ENCODE data around the gene PDE4B.

PDE4B gene

DNA sequence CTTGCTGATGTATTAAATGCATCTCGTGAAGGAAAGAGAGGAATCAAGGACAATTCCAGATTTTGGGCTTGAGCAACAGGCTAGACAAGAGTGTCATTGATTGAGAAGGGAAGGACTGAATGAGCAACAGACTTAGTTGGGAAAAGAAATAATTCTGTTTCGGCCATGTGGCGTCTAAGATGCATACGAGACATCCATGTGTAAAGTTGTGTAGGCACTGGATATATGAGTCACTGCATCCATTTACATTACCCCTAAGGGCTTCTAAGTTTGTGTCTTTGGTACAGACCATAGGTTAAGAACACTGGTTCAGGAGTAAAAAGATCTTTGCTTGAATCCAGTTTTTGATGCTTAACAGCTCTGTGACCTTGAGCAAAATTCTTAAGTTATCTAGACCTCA lies 434.3 kb downstream of the PDE4B start:
- no peak for TF ChIP-seq CTCF (IDR thresholded peaks at IDR 0.05; ENCODE audit: low read depth, low read length)
- H3K4me3 ChIP-seq (ENCODE audit: low read depth, low read length): no peak overlapping the region
- DNase-seq: no peak
- no peaks in the 10 kb centered on the region for H3K4me1 ChIP-seq
- no peaks in the 10 kb centered on the region for H3K27me3 ChIP-seq
- no peaks in the 10 kb centered on the region for H3K9me3 ChIP-seq
- H3K36me3 ChIP-seq: no peaks in the 10 kb centered on the region

DNA sequence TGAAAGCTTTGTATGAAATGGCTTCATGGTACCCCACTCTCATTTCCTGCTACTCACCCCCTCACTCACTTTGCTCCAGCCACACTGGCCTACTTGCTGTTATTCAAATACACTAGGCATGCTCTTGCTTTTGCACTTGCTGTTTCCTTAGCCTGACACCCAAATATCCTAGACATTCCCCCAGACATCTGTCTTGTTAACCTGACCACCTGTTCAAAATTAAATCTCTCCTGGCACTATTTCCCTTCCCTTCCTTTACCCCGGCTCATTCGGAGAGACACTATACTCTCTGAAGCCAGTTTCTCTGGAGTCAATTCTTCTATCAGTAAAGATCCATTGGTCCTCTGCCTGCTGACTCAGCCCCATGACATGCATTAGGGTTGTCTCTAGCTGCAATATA lies 435.3 kb downstream of the PDE4B start:
- H3K27me3 ChIP-seq: no peaks in the 10 kb centered on the region
- H3K4me1 ChIP-seq: no peaks in the 10 kb centered on the region
- no peak for DNase-seq
- no peak for TF ChIP-seq CTCF (IDR thresholded peaks at IDR 0.05; ENCODE audit: low read depth, low read length)
- no peaks in the 10 kb centered on the region for H3K36me3 ChIP-seq
- no peak overlapping the region for H3K4me3 ChIP-seq (ENCODE audit: low read depth, low read length)
- H3K9me3 ChIP-seq: no peaks in the 10 kb centered on the region

DNA sequence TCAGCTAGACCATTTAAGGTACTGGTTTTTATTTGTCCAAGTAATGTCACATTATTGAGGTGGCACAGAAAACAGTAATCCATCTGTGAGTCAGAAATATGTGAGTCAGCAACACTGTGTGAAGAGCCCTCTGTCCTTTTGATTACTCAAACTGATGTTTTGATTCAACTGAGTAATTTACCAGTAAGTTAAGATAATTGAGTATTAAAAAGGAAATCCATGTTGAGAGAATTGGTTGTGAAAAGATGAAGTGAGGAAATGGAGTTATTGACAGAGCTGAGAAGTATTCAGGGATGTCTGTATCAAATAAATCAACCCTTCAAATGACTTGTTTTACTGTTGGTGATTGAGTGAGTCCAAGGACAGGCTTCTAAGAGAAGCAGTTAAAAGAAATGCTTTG lies 438.5 kb downstream of the PDE4B start:
- no peaks in the 10 kb centered on the region for H3K9me3 ChIP-seq
- no peak for TF ChIP-seq CTCF (IDR thresholded peaks at IDR 0.05; ENCODE audit: low read depth, low read length)
- no peak overlapping the region for H3K4me3 ChIP-seq (ENCODE audit: low read depth, low read length)
- H3K36me3 ChIP-seq: no peaks in the 10 kb centered on the region
- H3K4me1 ChIP-seq: no peaks in the 10 kb centered on the region
- no peaks in the 10 kb centered on the region for H3K27me3 ChIP-seq
- no peak for DNase-seq

- TF ChIP-seq CTCF (IDR thresholded peaks at IDR 0.05; ENCODE audit: low read depth, low read length): no peak
These were observed 439.2 kb downstream of the PDE4B start for GRCh38 chr1:66231681-66232463.

DNA sequence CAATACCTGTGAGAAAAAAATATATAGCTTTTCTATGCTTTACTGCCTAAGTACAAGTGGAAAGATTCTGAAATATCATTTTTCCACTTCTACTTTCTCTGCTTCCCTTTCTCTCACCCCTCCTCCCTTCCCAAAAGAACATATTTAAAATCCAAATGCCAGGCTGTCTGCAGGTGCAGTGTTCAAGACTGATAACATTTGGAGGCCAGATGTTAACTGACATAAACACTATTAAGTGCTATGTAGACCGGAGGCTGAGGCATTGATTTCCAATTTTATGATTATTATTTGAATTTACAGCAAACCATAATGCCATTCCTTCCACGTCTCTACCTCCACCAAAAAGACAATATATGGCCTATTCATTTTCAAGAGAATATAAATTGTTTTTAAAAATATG lies 444.3 kb downstream of the PDE4B start:
- H3K4me1 ChIP-seq: no peaks in the 10 kb centered on the region
- H3K27me3 ChIP-seq: no peaks in the 10 kb centered on the region
- TF ChIP-seq CTCF (IDR thresholded peaks at IDR 0.05; ENCODE audit: low read depth, low read length): no peak
- no peak for DNase-seq
- H3K36me3 ChIP-seq: no peaks in the 10 kb centered on the region
- no peak overlapping the region for H3K4me3 ChIP-seq (ENCODE audit: low read depth, low read length)
- H3K9me3 ChIP-seq: no peaks in the 10 kb centered on the region

More at GRCh38 chr1:66231681-66232463, 439.2 kb downstream of the PDE4B start:
- Histone ChIP-seq H3K9me3 (no peaks in the 10 kb centered on the region), H3K4me1 (no peaks in the 10 kb centered on the region), H3K4me3 (ENCODE audit: low read depth, low read length) (no peak overlapping the region), H3K36me3 (no peaks in the 10 kb centered on the region), H3K27me3 (no peaks in the 10 kb centered on the region)
- DNase-seq: no peak

DNA sequence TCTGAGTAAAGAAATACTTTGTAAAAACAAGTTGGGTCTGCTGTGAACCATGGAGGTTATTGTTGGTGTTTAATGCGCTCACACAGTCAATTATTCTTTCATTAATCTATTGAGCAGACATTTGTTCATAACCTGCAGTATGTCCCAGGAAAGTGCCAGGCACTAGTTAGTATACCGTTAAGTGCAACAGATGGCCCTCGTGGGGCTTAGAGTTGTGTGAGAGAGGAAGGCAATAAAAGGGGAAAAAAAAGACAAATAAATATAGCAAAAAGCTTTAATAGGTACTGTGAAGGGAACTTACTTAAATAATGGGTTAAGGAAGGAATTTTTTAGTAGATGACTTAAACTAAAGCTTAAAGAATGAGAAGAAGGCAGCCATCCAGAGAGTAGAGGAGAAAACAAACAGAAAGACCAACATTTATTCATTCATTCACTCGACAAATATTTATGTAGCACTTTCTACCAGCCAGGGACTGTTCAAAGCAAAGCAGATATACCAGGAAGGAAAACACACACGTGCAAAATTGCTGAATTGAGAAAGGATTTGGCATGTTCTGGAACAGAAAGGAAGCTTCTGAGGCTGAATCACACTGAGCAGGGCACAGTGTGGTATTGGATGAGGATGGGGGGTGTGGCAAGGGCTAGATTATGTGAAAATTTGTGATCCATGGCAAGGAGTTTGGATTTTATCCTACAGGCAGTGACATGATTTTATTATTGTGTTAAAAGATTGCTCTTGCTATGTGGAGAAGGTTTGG lies 445.2 kb downstream of the PDE4B start:
- TF ChIP-seq CTCF (IDR thresholded peaks at IDR 0.05; ENCODE audit: low read depth, low read length): no peak
- no peak for DNase-seq
- H3K4me3 ChIP-seq (ENCODE audit: low read depth, low read length): no peak overlapping the region
- H3K27me3 ChIP-seq: no peaks in the 10 kb centered on the region
- no peaks in the 10 kb centered on the region for H3K36me3 ChIP-seq
- no peaks in the 10 kb centered on the region for H3K9me3 ChIP-seq
- H3K4me1 ChIP-seq: peaks cover under 1% of the 10 kb centered on the region

Measured in BE2C (cell line).